Spleen (tissue), 7 donors: ENCODE data around the gene NFU1.

Experiments used
- POLR2AphosphoS5 ChIP-seq, 3 donors: sonication (generic); formaldehyde crosslinking; IDR thresholded peaks; one replicate each; pipeline ENCODE4 v1.5.1; 2017; ENCODE audit warnings: antibody characterized with exemption in 3 of 3
- TF ChIP-seq, protein P1 (sequence below), 11 experiments: fragments of 200-600 bp in 7 of 11; fragments of 450-650 bp in 4 of 11; sonication (generic) in 4 of 11; IDR thresholded peaks in 8 of 11; conservative IDR thresholded peaks in 3 of 11; 1 replicate in 7 of 11; 2 replicates in 4 of 11; pipeline versions ENCODE4 v1.4.0 to v1.8.0; 2016 to 2021; ENCODE audit warnings: antibody characterized with exemption in 11 of 11, inconsistent platforms in 4 of 11, mild to moderate bottlenecking in 1 of 11
- donor health status: DM: no; HTN: no; CAD: no; lungs with moderate emphysema.
- donor health status: DM: no; HTN: no; CAD: no.
- donor health status: DM: no; HTN: no; CAD: no.

DNA sequence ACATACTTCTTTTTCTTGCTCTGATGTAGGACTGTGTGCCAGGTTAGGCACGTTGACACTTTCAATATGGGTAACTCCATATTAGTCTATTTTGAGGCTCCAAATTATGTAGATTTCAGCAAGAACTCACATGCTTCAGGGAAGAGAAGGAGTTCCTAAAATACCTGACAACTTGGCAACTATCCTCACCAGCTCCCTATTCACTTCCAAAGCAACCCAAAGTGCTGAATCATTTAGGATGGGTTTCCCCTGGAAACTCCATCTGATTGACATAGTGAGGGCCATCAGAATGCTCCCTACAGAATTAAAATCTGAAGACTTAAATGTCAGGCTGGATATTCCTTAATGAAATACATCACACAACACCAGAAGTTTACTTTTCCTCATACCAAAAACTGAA, 32.5 kb upstream of the NFU1 start:
- no peak for TF ChIP-seq POLR2AphosphoS5 (IDR thresholded peaks at IDR 0.05)
- TF ChIP-seq, protein P1, sequence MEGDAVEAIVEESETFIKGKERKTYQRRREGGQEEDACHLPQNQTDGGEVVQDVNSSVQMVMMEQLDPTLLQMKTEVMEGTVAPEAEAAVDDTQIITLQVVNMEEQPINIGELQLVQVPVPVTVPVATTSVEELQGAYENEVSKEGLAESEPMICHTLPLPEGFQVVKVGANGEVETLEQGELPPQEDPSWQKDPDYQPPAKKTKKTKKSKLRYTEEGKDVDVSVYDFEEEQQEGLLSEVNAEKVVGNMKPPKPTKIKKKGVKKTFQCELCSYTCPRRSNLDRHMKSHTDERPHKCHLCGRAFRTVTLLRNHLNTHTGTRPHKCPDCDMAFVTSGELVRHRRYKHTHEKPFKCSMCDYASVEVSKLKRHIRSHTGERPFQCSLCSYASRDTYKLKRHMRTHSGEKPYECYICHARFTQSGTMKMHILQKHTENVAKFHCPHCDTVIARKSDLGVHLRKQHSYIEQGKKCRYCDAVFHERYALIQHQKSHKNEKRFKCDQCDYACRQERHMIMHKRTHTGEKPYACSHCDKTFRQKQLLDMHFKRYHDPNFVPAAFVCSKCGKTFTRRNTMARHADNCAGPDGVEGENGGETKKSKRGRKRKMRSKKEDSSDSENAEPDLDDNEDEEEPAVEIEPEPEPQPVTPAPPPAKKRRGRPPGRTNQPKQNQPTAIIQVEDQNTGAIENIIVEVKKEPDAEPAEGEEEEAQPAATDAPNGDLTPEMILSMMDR (IDR thresholded peaks at IDR 0.05 in 8 of 11, conservative IDR thresholded peaks at IDR 0.05 in 3 of 11), result no peak
